ENCODE measurements around the gene GPR160. TPM values are rescaled to one million over a fixed set of nuclear protein-coding genes. Genes with fewer than 3 reads are reported as not detected.

GPR160 gene
- total and polyA plus RNA-seq, 9 of the 15 experiments (the other 6 are each of a cell fraction or from before 2014, with no cell fraction given), result 1.3 to 10.5 (median 8.3) TPM

GRCh38 chr3:170049146-170050000 is 11.6 kb downstream of the GPR160 start:
- 41% methylated on average over 10 of the region's 10 CpGs for WGBS (ENCODE audit: insufficient coverage, low coverage, missing lambda C conversion rate)
- Histone ChIP-seq H3K4me3 (no peak overlapping the region), H3K9me1 (ENCODE audit: control insufficient read depth, insufficient read depth, low read length) (no peaks in the 10 kb centered on the region), H4K20me1 (replicated peaks; ENCODE audit: control insufficient read depth, insufficient read depth, low read length) (no peaks in the 10 kb centered on the region), H3K27ac (ENCODE audit: extremely low read depth, low read depth, low read length) (no peak overlapping the region), H3K9ac (ENCODE audit: insufficient read depth in 1 of 2, low read depth in 2 of 2, low read length in 2 of 2) (peak overlapping the region in 1 of 2 experiments; percentile 61; a peak in 1 of 4 replicates), H3K27me3 (ENCODE audit: control insufficient read depth in 2 of 2, insufficient read depth in 2 of 2, low read length in 2 of 2) (no peaks in the 10 kb centered on the region), H3K4me1 (replicated peaks in 1 of 2; ENCODE audit: control insufficient read depth in 2 of 2, insufficient read depth in 2 of 2, low read length in 2 of 2) (no peaks in the 10 kb centered on the region; a peak in 1 of 5 replicates), H3K9me3 (replicated peaks; ENCODE audit: control insufficient read depth, insufficient read depth, low read depth, low read length) (no peaks in the 10 kb centered on the region), H2AFZ (ENCODE audit: low read depth, low read length) (no peak overlapping the region), H3K4me2 (ENCODE audit: insufficient read depth, low read length) (no peak overlapping the region), H3K79me2 (ENCODE audit: control insufficient read depth, insufficient read depth, low read length) (no peaks in the 10 kb centered on the region), H3K36me3 (ENCODE audit: control insufficient read depth, insufficient read depth, low read length) (no peaks in the 10 kb centered on the region)
- in situ Hi-C loops (cut with MboI) (no loop called here), intact Hi-C loops (cut with micrococcal nuclease) (no loop called here)
- CTCF ChIA-PET (ENCODE audit: low intra/inter-chr PET ratio), result interaction anchor here (0.6 kb wide), 1 partner anchor 186 kb away, joined by 3 read pairs; no protein-coding TSS in a partner anchor
- DNase-seq (ENCODE audit: extremely low read depth in 1 of 4, low spot score in 3 of 4) (no peak), FAIRE-seq (no peak), ATAC-seq (peak; percentile 50)
- no TSS peak for BruUV-seq (replicated peaks)
- no peak for TF ChIP-seq SNIP1 (IDR thresholded peaks at IDR 0.05; ENCODE audit: low read depth)
- no peak for TF ChIP-seq BRD9 (IDR thresholded peaks at IDR 0.05; ENCODE audit: low read depth, partially characterized antibody)
- no peak for TF ChIP-seq KDM4B (IDR thresholded peaks at IDR 0.05; ENCODE audit: borderline replicate concordance in 2 of 2, low read depth in 1 of 2)
- no peak for TF ChIP-seq RFX7 (CRISPR knock-in tag; IDR thresholded peaks at IDR 0.05)
- no peak for TF ChIP-seq MBD1 (CRISPR knock-in tag; IDR thresholded peaks at IDR 0.05)
- no peak for TF ChIP-seq ZSCAN29 (IDR thresholded peaks at IDR 0.05)
- TF ChIP-seq NFYB (IDR thresholded peaks at IDR 0.05; ENCODE audit: extremely low read depth, insufficient read length), result no peak
- no peak for TF ChIP-seq ZNF12 (CRISPR knock-in tag; IDR thresholded peaks at IDR 0.05)
- TF ChIP-seq ZNF324 (CRISPR knock-in tag; IDR thresholded peaks at IDR 0.05), result no peak
- no peak for TF ChIP-seq STAT5A (IDR thresholded peaks at IDR 0.05; ENCODE audit: borderline replicate concordance, low read length)
- no peak for TF ChIP-seq HLTF (IDR thresholded peaks at IDR 0.05)
- no peak for TF ChIP-seq ZBTB43 (CRISPR knock-in tag; IDR thresholded peaks at IDR 0.05)
- TF ChIP-seq MCM5 (IDR thresholded peaks at IDR 0.05; ENCODE audit: low read depth), result no peak
- TF ChIP-seq SAP30 (IDR thresholded peaks at IDR 0.05; ENCODE audit: borderline replicate concordance, insufficient read depth, low read depth, low read length, poor library complexity, severe bottlenecking), result no peak
- no peak for TF ChIP-seq ZNF699 (CRISPR knock-in tag; IDR thresholded peaks at IDR 0.05; ENCODE audit: insufficient replicate concordance)
- no peak for TF ChIP-seq NFIC (IDR thresholded peaks at IDR 0.05)
- TF ChIP-seq RBM39 (optimal IDR thresholded peaks at IDR 0.05; ENCODE audit: low read depth, low read length), result no peak
- POLR2A ChIA-PET, result interaction anchor here (0.6 kb wide), 1 partner anchor 286 kb away, joined by 3 read pairs; no protein-coding TSS in a partner anchor

Data from K562 (cell line).